H1 (cell line): ENCODE measurements around the gene ZNF316. TPM values are rescaled to one million over a fixed set of nuclear protein-coding genes. Genes with fewer than 3 reads are reported as not detected.

Experiments used
- POLR2A ChIP-seq, 2 experiments: IDR thresholded peaks; 1 replicate in 1 of 2; 2 replicates in 1 of 2; pipeline ENCODE4 v1.6.1; 2011; ENCODE audit warnings: low read depth in 2 of 2, low read length in 2 of 2, mild to moderate bottlenecking in 2 of 2; ENCODE audit errors: control extremely low read depth in 1 of 2
- polyA plus RNA-seq, 7 experiments: library from polyadenylated mRNA; depleted of rRNA in 3 of 7; stranded (reverse) in 5 of 7; unstranded in 2 of 7; fragments of >200 nt in 5 of 7; fragments of 200-250 nt in 2 of 7; gene quantifications; 1 replicate in 5 of 7; 2 replicates in 1 of 7; 4 replicates in 1 of 7; pipeline versions ENCODE4 v1.2.1 to v1.2.3, GENCODE V29; 2011 to 2013; ENCODE audit warnings: missing spikeins in 2 of 7, mixed read lengths in 2 of 7
- total RNA-seq: library from RNA; stranded (reverse); fragmentation: NEBNext Ultra II Directional; extraction: Animal tissue kit (Norgen Biotek cat#: 25700); gene quantifications from 2 replicates; pipeline ENCODE4 v1.2.1, GENCODE V29; 2021
- TF ChIP-seq, protein P1 (sequence below): IDR thresholded peaks from 2 replicates; pipeline ENCODE4 v1.6.1; 2011; ENCODE audit warnings: low read length, improper control_type of control experiment
- TF ChIP-seq, protein P2 (sequence below): IDR thresholded peaks from 2 replicates; pipeline ENCODE4 v1.6.1; 2012; ENCODE audit warnings: inconsistent platforms

The ZNF316 gene
- total and polyA plus RNA-seq, 2 of the 8 experiments (the other 6 are each of a cell fraction or from before 2014, with no cell fraction given) = 3.6 to 13.7 TPM

DNA sequence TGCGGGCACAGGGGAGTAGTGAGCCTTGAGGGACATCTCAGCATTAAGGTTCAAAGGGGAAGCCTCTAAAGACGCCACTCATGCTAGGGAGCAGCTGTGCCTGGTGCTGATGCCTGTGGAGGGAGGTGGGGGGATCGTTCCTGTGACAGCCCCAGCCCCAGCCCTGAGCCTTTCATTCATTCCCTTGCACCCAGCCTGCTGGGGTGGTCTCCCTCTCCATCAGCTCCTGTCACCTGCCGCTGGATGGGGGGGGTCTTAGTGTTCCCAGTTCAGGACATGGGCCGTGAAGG, 11.6 kb downstream of the ZNF316 start (continued):
- TF ChIP-seq, protein P1, sequence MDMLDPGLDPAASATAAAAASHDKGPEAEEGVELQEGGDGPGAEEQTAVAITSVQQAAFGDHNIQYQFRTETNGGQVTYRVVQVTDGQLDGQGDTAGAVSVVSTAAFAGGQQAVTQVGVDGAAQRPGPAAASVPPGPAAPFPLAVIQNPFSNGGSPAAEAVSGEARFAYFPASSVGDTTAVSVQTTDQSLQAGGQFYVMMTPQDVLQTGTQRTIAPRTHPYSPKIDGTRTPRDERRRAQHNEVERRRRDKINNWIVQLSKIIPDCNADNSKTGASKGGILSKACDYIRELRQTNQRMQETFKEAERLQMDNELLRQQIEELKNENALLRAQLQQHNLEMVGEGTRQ = no peak
- no peak for TF ChIP-seq POLR2A (IDR thresholded peaks at IDR 0.05; ENCODE audit: control extremely low read depth in 1 of 2, low read depth in 2 of 2, low read length in 2 of 2)
- TF ChIP-seq, protein P2, sequence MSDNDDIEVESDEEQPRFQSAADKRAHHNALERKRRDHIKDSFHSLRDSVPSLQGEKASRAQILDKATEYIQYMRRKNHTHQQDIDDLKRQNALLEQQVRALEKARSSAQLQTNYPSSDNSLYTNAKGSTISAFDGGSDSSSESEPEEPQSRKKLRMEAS = no peak
